ENCODE data around the gene RABGAP1L. TPM values are rescaled to one million over a fixed set of nuclear protein-coding genes. Genes with fewer than 3 reads are reported as not detected.

RABGAP1L gene
- total RNA-seq, 4 donors from 2014 or later, result 42.4 to 74.5 (median 49.1) TPM

DNA sequence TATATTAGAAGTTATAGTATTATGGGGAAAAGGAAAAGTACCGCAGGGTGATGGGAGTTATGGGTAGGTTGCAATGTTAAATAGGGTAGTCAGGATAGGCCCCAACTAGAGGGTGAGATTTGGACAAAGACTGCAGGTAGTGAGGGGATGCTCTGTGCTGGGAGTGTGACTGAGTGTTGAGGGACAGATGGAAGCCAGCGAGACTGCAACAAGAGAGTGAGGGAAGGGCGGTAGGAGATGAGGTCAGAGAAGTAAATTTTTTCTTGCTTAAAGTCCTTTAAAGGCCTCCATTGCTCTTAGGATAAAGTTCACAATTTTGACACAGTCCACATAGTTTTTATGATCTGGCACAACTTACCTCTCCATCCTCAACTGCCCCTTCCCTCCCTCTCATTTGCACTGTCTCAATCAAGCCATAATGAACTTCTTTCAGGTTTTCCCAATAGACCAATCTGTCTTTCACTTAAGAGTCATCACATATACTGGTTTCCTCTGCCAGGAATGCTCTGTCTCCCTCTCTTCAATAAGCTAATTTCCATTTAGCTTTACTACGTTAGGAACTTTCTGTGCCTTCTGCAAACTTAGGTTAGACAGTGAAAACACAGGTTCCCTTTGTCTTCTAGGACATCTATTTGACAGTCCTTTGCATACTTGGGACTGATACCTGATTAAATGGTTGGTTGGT, 602.7 kb downstream of the RABGAP1L start:
- Histone ChIP-seq H3K9me3 (no peaks in the 10 kb centered on the region), H3K27me3 (no peaks in the 10 kb centered on the region), H3K36me3 (no peaks in the 10 kb centered on the region), H3K4me3 (no peak overlapping the region), H3K4me1 (no peaks in the 10 kb centered on the region), H3K27ac (no peak overlapping the region)
- no peak for TF ChIP-seq EP300 (IDR thresholded peaks at IDR 0.05)
- TF ChIP-seq, protein P1, sequence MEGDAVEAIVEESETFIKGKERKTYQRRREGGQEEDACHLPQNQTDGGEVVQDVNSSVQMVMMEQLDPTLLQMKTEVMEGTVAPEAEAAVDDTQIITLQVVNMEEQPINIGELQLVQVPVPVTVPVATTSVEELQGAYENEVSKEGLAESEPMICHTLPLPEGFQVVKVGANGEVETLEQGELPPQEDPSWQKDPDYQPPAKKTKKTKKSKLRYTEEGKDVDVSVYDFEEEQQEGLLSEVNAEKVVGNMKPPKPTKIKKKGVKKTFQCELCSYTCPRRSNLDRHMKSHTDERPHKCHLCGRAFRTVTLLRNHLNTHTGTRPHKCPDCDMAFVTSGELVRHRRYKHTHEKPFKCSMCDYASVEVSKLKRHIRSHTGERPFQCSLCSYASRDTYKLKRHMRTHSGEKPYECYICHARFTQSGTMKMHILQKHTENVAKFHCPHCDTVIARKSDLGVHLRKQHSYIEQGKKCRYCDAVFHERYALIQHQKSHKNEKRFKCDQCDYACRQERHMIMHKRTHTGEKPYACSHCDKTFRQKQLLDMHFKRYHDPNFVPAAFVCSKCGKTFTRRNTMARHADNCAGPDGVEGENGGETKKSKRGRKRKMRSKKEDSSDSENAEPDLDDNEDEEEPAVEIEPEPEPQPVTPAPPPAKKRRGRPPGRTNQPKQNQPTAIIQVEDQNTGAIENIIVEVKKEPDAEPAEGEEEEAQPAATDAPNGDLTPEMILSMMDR (IDR thresholded peaks at IDR 0.05), result no peak
- TF ChIP-seq POLR2A (IDR thresholded peaks at IDR 0.05), result no peak
- WGBS, 2 donors, result 77 to 79% methylated on average over 4 of the region's 4 CpGs
- no peak for DNase-seq (ENCODE audit: low spot score in 2 of 2)

DNA sequence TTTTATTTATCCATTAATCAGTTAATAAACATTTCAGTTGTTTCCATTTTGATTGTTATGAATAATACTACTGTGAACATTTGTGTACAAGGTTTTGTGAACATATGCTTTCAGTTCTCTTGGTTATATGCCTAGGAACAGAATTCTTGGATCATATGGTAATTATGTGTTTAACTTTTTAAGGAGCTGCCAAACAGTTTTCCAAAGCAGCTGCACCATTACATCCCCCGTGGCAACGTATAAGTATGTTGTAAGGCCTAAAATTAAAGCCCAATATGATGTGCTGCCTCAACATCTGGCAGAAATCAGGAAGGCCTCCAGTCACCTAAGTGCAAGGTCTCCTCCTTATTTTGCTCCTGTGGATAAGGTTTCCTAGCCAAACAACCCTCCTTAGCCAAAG, 604.9 kb downstream of the RABGAP1L start:
- no peaks in the 10 kb centered on the region for H3K36me3 ChIP-seq
- no peak overlapping the region for H3K4me3 ChIP-seq
- WGBS, 2 donors, result 61 to 62% methylated on average over 2 of the region's 2 CpGs
- DNase-seq (ENCODE audit: low spot score in 2 of 2), result no peak
- H3K27ac ChIP-seq, result no peak overlapping the region
- no peaks in the 10 kb centered on the region for H3K27me3 ChIP-seq
- no peaks in the 10 kb centered on the region for H3K9me3 ChIP-seq
- no peaks in the 10 kb centered on the region for H3K4me1 ChIP-seq
- no peak for TF ChIP-seq EP300 (IDR thresholded peaks at IDR 0.05)
- TF ChIP-seq POLR2A (IDR thresholded peaks at IDR 0.05), result no peak
- TF ChIP-seq, protein P1 (IDR thresholded peaks at IDR 0.05), result no peak

DNA sequence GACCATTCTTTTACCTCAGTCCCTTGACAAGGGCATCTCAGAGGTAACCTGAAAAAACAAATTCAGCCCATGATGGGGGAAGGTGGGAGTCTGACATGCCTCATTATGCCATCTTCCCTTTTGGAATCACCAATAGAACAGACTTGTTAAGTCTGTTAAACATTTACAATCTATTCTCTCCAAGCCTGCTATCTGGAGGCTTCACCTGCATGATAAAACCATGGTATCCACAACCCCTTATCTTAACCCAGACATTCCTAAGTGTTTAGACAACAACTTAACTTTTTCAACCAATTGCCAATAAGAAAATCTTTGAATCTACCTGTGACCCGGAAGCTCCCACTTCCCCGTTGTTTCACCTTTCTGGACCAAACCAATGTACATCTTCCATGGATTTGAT, 607.4 kb downstream of the RABGAP1L start:
- Histone ChIP-seq H3K36me3 (no peaks in the 10 kb centered on the region), H3K27ac (no peak overlapping the region), H3K4me3 (no peak overlapping the region), H3K9me3 (no peaks in the 10 kb centered on the region), H3K4me1 (no peaks in the 10 kb centered on the region), H3K27me3 (no peaks in the 10 kb centered on the region)
- TF ChIP-seq EP300 (IDR thresholded peaks at IDR 0.05) (no peak), POLR2A (IDR thresholded peaks at IDR 0.05) (no peak)
- TF ChIP-seq, protein P1 (IDR thresholded peaks at IDR 0.05), result no peak
- WGBS, 2 donors, result 95 to 96% methylated on average over 2 of the region's 2 CpGs
- DNase-seq (ENCODE audit: low spot score in 2 of 2), result no peak

DNA sequence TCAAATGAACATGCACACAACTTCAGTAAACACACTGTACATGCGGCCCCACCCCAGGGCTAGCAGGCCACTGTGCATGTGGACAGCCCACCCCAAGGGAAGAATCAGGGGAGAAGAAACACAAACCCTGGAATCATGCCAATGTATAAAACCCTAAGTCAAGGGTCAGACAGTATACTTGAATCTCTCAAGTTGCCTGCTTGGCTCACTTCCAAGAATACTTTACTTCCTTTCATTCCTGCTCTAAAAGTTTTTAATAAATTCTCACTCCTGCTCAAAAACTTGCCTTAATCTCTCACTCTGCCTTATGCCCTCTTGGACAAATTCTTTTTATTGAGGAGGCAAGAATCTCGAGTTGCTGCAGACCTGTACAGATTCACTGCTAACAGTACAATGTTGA, 609.2 kb downstream of the RABGAP1L start:
- Histone ChIP-seq H3K36me3 (no peaks in the 10 kb centered on the region), H3K4me3 (no peak overlapping the region), H3K27ac (no peak overlapping the region), H3K27me3 (no peaks in the 10 kb centered on the region), H3K9me3 (no peaks in the 10 kb centered on the region), H3K4me1 (no peaks in the 10 kb centered on the region)
- WGBS, 2 donors, result 21 to 23% methylated on average over 2 of the region's 2 CpGs
- TF ChIP-seq, protein P1 (IDR thresholded peaks at IDR 0.05), result no peak
- TF ChIP-seq EP300 (IDR thresholded peaks at IDR 0.05), result no peak
- no peak for TF ChIP-seq POLR2A (IDR thresholded peaks at IDR 0.05)
- DNase-seq (ENCODE audit: low spot score in 2 of 2), result no peak

DNA sequence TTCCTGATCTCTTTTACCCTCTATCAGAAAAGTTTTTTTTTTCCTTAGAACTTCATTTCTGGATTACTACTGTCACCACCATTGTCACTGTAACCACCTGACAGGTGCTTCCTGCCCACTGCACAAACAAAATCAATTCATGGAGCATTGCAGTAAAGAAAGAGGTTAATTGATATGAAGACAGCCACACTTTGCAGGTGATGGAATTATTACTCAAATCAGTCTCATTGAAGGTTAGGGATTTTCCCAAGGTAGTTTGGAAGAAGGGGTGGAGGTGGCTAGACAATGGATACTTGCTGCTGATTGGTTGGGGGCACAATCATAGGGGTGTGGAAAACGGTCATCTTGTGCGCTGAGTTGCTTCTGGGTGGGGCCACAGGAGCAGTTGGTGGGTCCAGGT, 609.6 kb downstream of the RABGAP1L start:
- 82 to 90% methylated on average over 2 of the region's 2 CpGs for WGBS, 2 donors

More for the DNA sequence above, 609.6 kb downstream of the RABGAP1L start:
- no peaks in the 10 kb centered on the region for H3K27me3 ChIP-seq
- H3K4me3 ChIP-seq, result no peak overlapping the region
- no peaks in the 10 kb centered on the region for H3K36me3 ChIP-seq
- no peak for DNase-seq (ENCODE audit: low spot score in 2 of 2)
- no peak overlapping the region for H3K27ac ChIP-seq
- TF ChIP-seq EP300 (IDR thresholded peaks at IDR 0.05) (no peak), POLR2A (IDR thresholded peaks at IDR 0.05) (no peak)
- TF ChIP-seq, protein P1 (IDR thresholded peaks at IDR 0.05), result no peak
- H3K9me3 ChIP-seq, result no peaks in the 10 kb centered on the region
- H3K4me1 ChIP-seq, result no peaks in the 10 kb centered on the region
